Measurements from ENCODE around the gene ARMC12.

GRCh38 chr6:35747877-35748276 is 11.0 kb downstream of the ARMC12 start:
- TF ChIP-seq ZNF274 (IDR thresholded peaks at IDR 0.05; ENCODE audit: low read depth, low read length) = no peak
- TF ChIP-seq YY1 (IDR thresholded peaks at IDR 0.05; ENCODE audit: insufficient read depth, insufficient read length) = no peak

Measured in NT2/D1 (cell line).